ENCODE results near the gene BCL7A. TPM values are rescaled to one million over a fixed set of nuclear protein-coding genes. Genes with fewer than 3 reads are reported as not detected.

BCL7A gene
- total and polyA plus RNA-seq, 4 donors: 1.1 to 6.3 (median 4.5) TPM

DNA sequence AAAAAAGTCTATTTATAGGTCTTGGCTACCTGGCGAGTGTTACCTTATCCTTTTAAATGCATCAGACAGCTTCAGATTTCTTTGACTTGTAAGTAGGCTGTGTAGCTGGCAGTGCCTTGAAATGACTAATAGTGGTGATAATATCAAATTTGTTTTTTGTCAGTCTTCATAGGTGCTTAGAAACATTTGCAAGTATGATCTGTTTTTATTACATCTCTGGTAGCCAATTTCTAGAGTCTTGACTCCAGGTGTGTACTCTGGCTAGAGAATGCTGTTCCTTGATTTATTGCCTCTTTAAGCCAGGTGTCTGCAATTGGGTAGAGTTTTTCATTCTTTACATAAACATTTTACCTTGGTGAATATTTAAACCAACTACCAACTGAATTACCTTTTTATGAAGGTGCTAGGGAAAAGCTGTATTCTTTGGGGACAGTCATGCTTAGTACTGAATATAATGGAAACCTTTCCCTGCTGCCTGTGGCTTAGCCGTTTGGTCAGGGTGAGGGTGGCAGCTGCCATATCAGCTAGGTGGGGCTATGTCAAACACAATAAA is 89.5 kb downstream of the BCL7A start:
- no peak for DNase-seq
- Histone ChIP-seq H3K9me3 (ENCODE audit: control insufficient read depth, low read length) (no peaks in the 10 kb centered on the region), H3K27me3 (ENCODE audit: control insufficient read depth in 1 of 2, insufficient read depth in 2 of 2, low read length in 1 of 2) (no peaks in the 10 kb centered on the region), H3K4me3 (ENCODE audit: low read length in 2 of 2) (no peak overlapping the region), H3K36me3 (ENCODE audit: control insufficient read depth in 1 of 2, insufficient read depth in 2 of 2, low read length in 1 of 2) (no peaks in the 10 kb centered on the region), H3K27ac (ENCODE audit: low read depth in 1 of 2, low read length in 2 of 2) (no peak overlapping the region), H3K4me1 (ENCODE audit: control insufficient read depth in 1 of 2, insufficient read depth in 2 of 2, low read length in 2 of 2) (no peaks in the 10 kb centered on the region)
- intact Hi-C loops (cut with DNase I): no loop called here
- WGBS, 2 donors: 64 to 65% methylated on average over 2 of the region's 2 CpGs
- ATAC-seq (ENCODE audit: low FRiP score): no peak

Other genes starting within 250 kb of the BCL7A start
- gene RHOF, start 228.2 kb upstream of the BCL7A start, total RNA-seq: 10 to 100 TPM in 1 of 2 donors, 1 to 10 TPM in 1; 5.6 to 18.0 TPM
- gene RHOF, start 228.2 kb upstream of the BCL7A start, polyA plus RNA-seq: 10 to 100 TPM in 1 of 2 donors, 1 to 10 TPM in 1; 5.2 to 12.5 TPM
- gene SETD1B, start 217.9 kb upstream of the BCL7A start, total RNA-seq: 10 to 100 TPM; 30.9 to 31.9 TPM
- 10 to 100 TPM in 1 of 2 donors, 1 to 10 TPM in 1; 4.4 to 33.4 TPM for gene SETD1B, start 217.9 kb upstream of the BCL7A start, polyA plus RNA-seq
- 1 to 10 TPM; 3.1 to 5.2 TPM for gene HPD, start 163.0 kb upstream of the BCL7A start, total RNA-seq
- 10 to 100 TPM in 1 of 2 donors, 1 to 10 TPM in 1; 6.6 to 14.4 TPM for gene HPD, start 163.0 kb upstream of the BCL7A start, polyA plus RNA-seq
- gene PSMD9, start 133.1 kb upstream of the BCL7A start, total RNA-seq: 10 to 100 TPM; 37.2 to 42.3 TPM
- 10 to 100 TPM; 39.4 to 81.8 TPM for gene PSMD9, start 133.1 kb upstream of the BCL7A start, polyA plus RNA-seq
- 1 to 10 TPM; 2.8 to 3.9 TPM for gene CFAP251, start 103.3 kb upstream of the BCL7A start, total RNA-seq
- gene CFAP251, start 103.3 kb upstream of the BCL7A start, polyA plus RNA-seq: 1 to 10 TPM in 1 of 2 donors, under 1 TPM in 1; 0.88 to 1.6 TPM
- 10 to 100 TPM; 49.8 to 65.1 TPM for gene MLXIP, start 56.9 kb downstream of the BCL7A start, total RNA-seq
- gene MLXIP, start 56.9 kb downstream of the BCL7A start, polyA plus RNA-seq: 10 to 100 TPM; 10.3 to 39.0 TPM
- not detected for gene IL31, start 152.3 kb downstream of the BCL7A start, total RNA-seq
- not detected for gene IL31, start 152.3 kb downstream of the BCL7A start, polyA plus RNA-seq
- gene LRRC43, start 161.2 kb downstream of the BCL7A start, total RNA-seq: not detected
- gene LRRC43, start 161.2 kb downstream of the BCL7A start, polyA plus RNA-seq: not detected
- not detected for gene B3GNT4, start 181.8 kb downstream of the BCL7A start, total RNA-seq
- under 1 TPM in 1 of 2 donors, not detected in 1; 0.38 TPM for gene B3GNT4, start 181.8 kb downstream of the BCL7A start, polyA plus RNA-seq
- 10 to 100 TPM; 26.5 to 28.7 TPM for gene DIABLO, start 204.2 kb downstream of the BCL7A start, total RNA-seq
- 10 to 100 TPM; 31.7 to 42.3 TPM for gene DIABLO, start 204.2 kb downstream of the BCL7A start, polyA plus RNA-seq
- gene VPS33A, start 244.6 kb downstream of the BCL7A start, total RNA-seq: 10 to 100 TPM; 14.4 to 14.5 TPM
- gene VPS33A, start 244.6 kb downstream of the BCL7A start, polyA plus RNA-seq: 1 to 10 TPM; 8.9 to 9.0 TPM